ENCODE data around the gene RAX2. TPM values are rescaled to one million over a fixed set of nuclear protein-coding genes. Genes with fewer than 3 reads are reported as not detected.

The RAX2 gene
- total and polyA plus RNA-seq, 2 of the 8 experiments (the other 6 are each of a cell fraction or from before 2014, with no cell fraction given) = 0.08 TPM; not detected in 1

- no peak for FAIRE-seq
- H3K27me3 ChIP-seq (replicated peaks in 1 of 4; ENCODE audit: control insufficient read depth in 3 of 4, extremely low read depth in 1 of 4, insufficient read depth in 3 of 4, low read length in 3 of 4) = no peaks in the 10 kb centered on the region
- no peaks in the 10 kb centered on the region for H3K79me2 ChIP-seq (ENCODE audit: control insufficient read depth in 1 of 2, insufficient read depth in 2 of 2, low read length in 2 of 2)
- no peak overlapping the region for H3K23ac ChIP-seq (ENCODE audit: insufficient read length)
- no peak overlapping the region for H3K4me3 ChIP-seq (ENCODE audit: extremely low read depth in 1 of 4, insufficient read depth in 2 of 4, low read depth in 3 of 4, low read length in 4 of 4)
- WGBS, 2 experiments (ENCODE audit: extremely low coverage in 1 of 2, insufficient coverage in 1 of 2, insufficient read length in 1 of 2, insufficient replicate concordance in 2 of 2, low coverage in 1 of 2, low lambda C conversion rate in 2 of 2, missing lambda C conversion rate in 1 of 2) = 57% methylated on average over 1 of the region's 1 CpG; no CpG with 5 or more reads in 1 of the 2 experiments
- no peak overlapping the region for H2BK20ac ChIP-seq (ENCODE audit: low read length)
- H2BK15ac ChIP-seq (ENCODE audit: low read length) = no peak overlapping the region
- peaks cover 9 to 10% of the 10 kb centered on the region in 2 experiments for H3K9me3 ChIP-seq (ENCODE audit: insufficient read depth in 2 of 2, low read depth in 1 of 2, low read length in 1 of 2)
- H3K4me2 ChIP-seq (ENCODE audit: insufficient read depth in 1 of 2, low read depth in 2 of 2, low read length in 2 of 2) = no peak overlapping the region
- no peak overlapping the region for H2BK12ac ChIP-seq (ENCODE audit: low read depth, low read length)
- H3K23me2 ChIP-seq (ENCODE audit: low read depth, low read length) = peaks cover 6% of the 10 kb centered on the region; the same call in 1 of the 2 replicates
- no peak overlapping the region for H3K9ac ChIP-seq (replicated peaks in 1 of 4; ENCODE audit: extremely low read depth in 1 of 4, low read depth in 3 of 4, low read length in 3 of 4)
- H3K27ac ChIP-seq (ENCODE audit: low read depth, low read length) = no peak overlapping the region
- peak overlapping the region; percentile 59 for H3K56ac ChIP-seq (replicated peaks; ENCODE audit: insufficient read length, low read depth, low read length)
- POLR2A ChIA-PET (ENCODE audit: partially characterized antibody) = interaction anchor here (2.3 kb wide), 1 partner anchor 13 kb away, joined by 14 read pairs; the partner anchor contains the start of gene MRPL54
- H2AFZ ChIP-seq (ENCODE audit: low read length) = no peak overlapping the region
- no peak overlapping the region for H3K14ac ChIP-seq (ENCODE audit: insufficient read length)
- H3K4ac ChIP-seq (replicated peaks; ENCODE audit: insufficient read length, low read depth, low read length) = no peak overlapping the region
- DNase-seq (ENCODE audit: low read depth in 1 of 2, low spot score in 2 of 2) = no peak
- H4K5ac ChIP-seq (ENCODE audit: insufficient read length, low read depth, low read length) = no peak overlapping the region
- no peak overlapping the region for H2BK120ac ChIP-seq (replicated peaks; ENCODE audit: low read depth, low read length)
- H4K8ac ChIP-seq (ENCODE audit: extremely low read depth, insufficient read depth, low read length) = no peak overlapping the region
- no peaks in the 10 kb centered on the region for H3K79me1 ChIP-seq (ENCODE audit: low read depth, low read length)
- no peak overlapping the region for H3K18ac ChIP-seq (ENCODE audit: extremely low read depth, low read length)
- H4K91ac ChIP-seq (replicated peaks; ENCODE audit: insufficient read length, low read length) = no peak overlapping the region
- CTCF ChIA-PET (ENCODE audit: partially characterized antibody) = interaction anchor here (1.6 to 1.7 kb wide), 2 partner anchors 20 to 45 kb away, joined by 5 to 7 read pairs; no protein-coding TSS in a partner anchor
- H3K36me3 ChIP-seq (ENCODE audit: control insufficient read depth in 2 of 4, insufficient read depth in 4 of 4, low read length in 3 of 4) = peaks cover 0 to 5% (median 0%) of the 10 kb centered on the region in 4 experiments; a peak in 1 of 8 replicates
- 0 out of 2 replicates have a peak overlapping the region, but pooled peaks have one; percentile 39 for H2AK5ac ChIP-seq (ENCODE audit: low read depth, low read length)
- no peak overlapping the region for H2BK5ac ChIP-seq (ENCODE audit: low read depth, low read length)
- H4K20me1 ChIP-seq (replicated peaks in 1 of 2; ENCODE audit: control insufficient read depth in 1 of 2, insufficient read depth in 2 of 2, low read length in 2 of 2) = peaks cover 0 to 3% of the 10 kb centered on the region in 2 experiments
- H3K4me1 ChIP-seq (replicated peaks in 1 of 4; ENCODE audit: control insufficient read depth in 3 of 4, insufficient read depth in 4 of 4, low read length in 3 of 4) = peaks cover 0 to 5% (median 0%) of the 10 kb centered on the region in 4 experiments; a peak in 1 of 7 replicates
- TF ChIP-seq, protein P1, sequence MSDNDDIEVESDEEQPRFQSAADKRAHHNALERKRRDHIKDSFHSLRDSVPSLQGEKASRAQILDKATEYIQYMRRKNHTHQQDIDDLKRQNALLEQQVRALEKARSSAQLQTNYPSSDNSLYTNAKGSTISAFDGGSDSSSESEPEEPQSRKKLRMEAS (IDR thresholded peaks at IDR 0.05) = no peak
- TF ChIP-seq SUZ12 (IDR thresholded peaks at IDR 0.05; ENCODE audit: low read length) = no peak
- no peak for TF ChIP-seq RBBP5 (IDR thresholded peaks at IDR 0.05; ENCODE audit: borderline replicate concordance, low read depth, low read length)
- TF ChIP-seq, protein P2, sequence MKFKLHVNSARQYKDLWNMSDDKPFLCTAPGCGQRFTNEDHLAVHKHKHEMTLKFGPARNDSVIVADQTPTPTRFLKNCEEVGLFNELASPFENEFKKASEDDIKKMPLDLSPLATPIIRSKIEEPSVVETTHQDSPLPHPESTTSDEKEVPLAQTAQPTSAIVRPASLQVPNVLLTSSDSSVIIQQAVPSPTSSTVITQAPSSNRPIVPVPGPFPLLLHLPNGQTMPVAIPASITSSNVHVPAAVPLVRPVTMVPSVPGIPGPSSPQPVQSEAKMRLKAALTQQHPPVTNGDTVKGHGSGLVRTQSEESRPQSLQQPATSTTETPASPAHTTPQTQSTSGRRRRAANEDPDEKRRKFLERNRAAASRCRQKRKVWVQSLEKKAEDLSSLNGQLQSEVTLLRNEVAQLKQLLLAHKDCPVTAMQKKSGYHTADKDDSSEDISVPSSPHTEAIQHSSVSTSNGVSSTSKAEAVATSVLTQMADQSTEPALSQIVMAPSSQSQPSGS (IDR thresholded peaks at IDR 0.05; ENCODE audit: low read length) = no peak
- no peak for TF ChIP-seq MAFK (IDR thresholded peaks at IDR 0.05; ENCODE audit: low read depth, low read length)
- no peak for TF ChIP-seq NANOG (IDR thresholded peaks at IDR 0.05; ENCODE audit: insufficient read depth, low read depth, low read length, poor library complexity, severe bottlenecking)
- TF ChIP-seq GTF2F1 (IDR thresholded peaks at IDR 0.05; ENCODE audit: borderline replicate concordance, low read depth, low read length) = no peak
- no peak for TF ChIP-seq PHF8 (conservative IDR thresholded peaks at IDR 0.05; ENCODE audit: low read depth, low read length)
- no peak for TF ChIP-seq TBP (IDR thresholded peaks at IDR 0.05; ENCODE audit: low read depth, low read length)
- no peak for TF ChIP-seq SIN3A (conservative IDR thresholded peaks at IDR 0.05 in 1 of 2, IDR thresholded peaks at IDR 0.05 in 1 of 2; ENCODE audit: low read depth in 1 of 2, low read length in 2 of 2)
These were observed 4.5 kb upstream of the RAX2 start for GRCh38 chr19:3776479-3777040.
